Fibroblast of lung (primary cell): ENCODE data around the gene KIAA1549. TPM values are rescaled to one million over a fixed set of nuclear protein-coding genes. Genes with fewer than 3 reads are reported as not detected.

Experiments used
- DNase-seq, 2 donors: peaks; one replicate each; pipeline versions ENCODE4 v3.0.0 to v3.0.0-alpha.2; 2010; ENCODE audit warnings: low read depth in 2 of 2
- H2AFZ ChIP-seq: 2 replicates; pipeline ENCODE4 v1.5.1; 2012; ENCODE audit warnings: low read length, control low read depth, inconsistent platforms
- H3K27ac ChIP-seq: 2 replicates; pipeline ENCODE4 v1.5.1; 2011; ENCODE audit warnings: low read length, control low read depth; ENCODE audit not compliant: insufficient read depth
- H3K27me3 ChIP-seq: 2 replicates; pipeline ENCODE4 v1.5.1; 2011; ENCODE audit warnings: mild to moderate bottlenecking, low read length; ENCODE audit not compliant: control insufficient read depth, insufficient read depth
- H3K36me3 ChIP-seq: 2 replicates; pipeline ENCODE4 v1.5.1; 2011; ENCODE audit warnings: low read length; ENCODE audit not compliant: control insufficient read depth, insufficient read depth
- H3K4me1 ChIP-seq: 2 replicates; pipeline ENCODE4 v1.5.1; 2011; ENCODE audit warnings: low read length; ENCODE audit not compliant: control insufficient read depth, insufficient read depth; ENCODE audit errors: extremely low read depth
- H3K4me2 ChIP-seq: 2 replicates; pipeline ENCODE4 v1.5.1; 2011; ENCODE audit warnings: low read length, control low read depth; ENCODE audit not compliant: insufficient read depth; ENCODE audit errors: extremely low read depth
- H3K4me3 ChIP-seq, 4 experiments: fragments of 200-600 bp in 1 of 4; sonication (generic) in 1 of 4; replicated peaks in 1 of 4; 2 replicates each; pipeline ENCODE4 v1.5.1; 2011 to 2016; ENCODE audit warnings: low read length in 4 of 4, low read depth in 3 of 4, mild to moderate bottlenecking in 3 of 4, control low read depth in 2 of 4, inconsistent platforms in 1 of 4, mixed read lengths in 1 of 4; ENCODE audit not compliant: insufficient read depth in 1 of 4; ENCODE audit errors: control extremely low read depth in 1 of 4
- H3K79me2 ChIP-seq: 2 replicates; pipeline ENCODE4 v1.5.1; 2012; ENCODE audit warnings: mild to moderate bottlenecking, low read length, inconsistent platforms; ENCODE audit not compliant: control insufficient read depth, insufficient read depth
- H3K9ac ChIP-seq: 2 replicates; pipeline ENCODE4 v1.5.1; 2011; ENCODE audit warnings: mild to moderate bottlenecking, low read length, control low read depth; ENCODE audit not compliant: insufficient read depth
- H3K9me3 ChIP-seq: 2 replicates; pipeline ENCODE4 v1.5.1; 2012; ENCODE audit warnings: low read depth, low read length; ENCODE audit not compliant: control insufficient read depth, insufficient read depth
- H4K20me1 ChIP-seq: 2 replicates; pipeline ENCODE4 v1.5.1; 2011; ENCODE audit warnings: low read length; ENCODE audit not compliant: control insufficient read depth, insufficient read depth; ENCODE audit errors: extremely low read depth
- CTCF ChIP-seq, 2 donors: IDR thresholded peaks in 1 of 2; conservative IDR thresholded peaks in 1 of 2; 1 replicate in 1 of 2; 2 replicates in 1 of 2; pipeline ENCODE4 v1.5.1; 2011 to 2012; ENCODE audit warnings: low read length in 2 of 2, control low read depth in 1 of 2, inconsistent platforms in 1 of 2, low read depth in 1 of 2, mild to moderate bottlenecking in 1 of 2
- EZH2 ChIP-seq: IDR thresholded peaks from 2 replicates; pipeline ENCODE4 v1.5.1; 2012; ENCODE audit warnings: low read length, control low read depth, mild to moderate bottlenecking; ENCODE audit errors: missing control alignments
- polyA plus RNA-seq, 2 donors: library from polyadenylated mRNA; depleted of rRNA in 1 of 2; stranded (reverse) in 1 of 2; unstranded in 1 of 2; fragments of >200 nt; gene quantifications; 2 replicates each; pipeline ENCODE4 v1.2.1, GENCODE V29; 2011 to 2012; ENCODE audit warnings: missing spikeins in 1 of 2
- total RNA-seq: library from RNA; depleted of rRNA; stranded (reverse); fragments of >200 nt; gene quantifications from 2 replicates; pipeline ENCODE4 v1.2.1, GENCODE V29; 2014

The KIAA1549 gene
- total and polyA plus RNA-seq, 2 donors (not counting 1 experiment from before 2014, with no cell fraction given): 0.48 to 0.66 TPM

GRCh38 chr7:138957217-138957616 is 24.0 kb downstream of the KIAA1549 start:
- TF ChIP-seq EZH2 (no peak), CTCF (conservative IDR thresholded peaks at IDR 0.05 in 1 of 2, IDR thresholded peaks at IDR 0.05 in 1 of 2; ENCODE audit: low read depth in 1 of 2, low read length in 2 of 2) (no peak)
- no peaks in the 10 kb centered on the region for H3K79me2 ChIP-seq

GRCh38 chr7:138954545-138955475 is 26.4 kb downstream of the KIAA1549 start:
- H3K79me2 ChIP-seq: no peaks in the 10 kb centered on the region
- no peak overlapping the region for H2AFZ ChIP-seq
- no peaks in the 10 kb centered on the region for H3K36me3 ChIP-seq
- H3K27me3 ChIP-seq: no peaks in the 10 kb centered on the region
- no peak overlapping the region for H3K4me2 ChIP-seq
- no peaks in the 10 kb centered on the region for H4K20me1 ChIP-seq
- DNase-seq: no peak
- no peak overlapping the region for H3K9ac ChIP-seq
- no peaks in the 10 kb centered on the region for H3K4me1 ChIP-seq
- H3K4me3 ChIP-seq: no peak overlapping the region
- TF ChIP-seq CTCF (conservative IDR thresholded peaks at IDR 0.05 in 1 of 2, IDR thresholded peaks at IDR 0.05 in 1 of 2; ENCODE audit: low read depth in 1 of 2, low read length in 2 of 2) (no peak), EZH2 (no peak)
- no peaks in the 10 kb centered on the region for H3K9me3 ChIP-seq
- no peak overlapping the region for H3K27ac ChIP-seq

More at GRCh38 chr7:138957217-138957616, 24.0 kb downstream of the KIAA1549 start:
- H2AFZ ChIP-seq: no peak overlapping the region
- no peaks in the 10 kb centered on the region for H4K20me1 ChIP-seq
- no peaks in the 10 kb centered on the region for H3K36me3 ChIP-seq
- H3K4me1 ChIP-seq: no peaks in the 10 kb centered on the region
- H3K27ac ChIP-seq: no peak overlapping the region
- no peak overlapping the region for H3K9ac ChIP-seq
- no peak overlapping the region for H3K4me2 ChIP-seq
- H3K27me3 ChIP-seq: no peaks in the 10 kb centered on the region
- no peak overlapping the region for H3K4me3 ChIP-seq
- no peak for DNase-seq
- no peaks in the 10 kb centered on the region for H3K9me3 ChIP-seq

DNA sequence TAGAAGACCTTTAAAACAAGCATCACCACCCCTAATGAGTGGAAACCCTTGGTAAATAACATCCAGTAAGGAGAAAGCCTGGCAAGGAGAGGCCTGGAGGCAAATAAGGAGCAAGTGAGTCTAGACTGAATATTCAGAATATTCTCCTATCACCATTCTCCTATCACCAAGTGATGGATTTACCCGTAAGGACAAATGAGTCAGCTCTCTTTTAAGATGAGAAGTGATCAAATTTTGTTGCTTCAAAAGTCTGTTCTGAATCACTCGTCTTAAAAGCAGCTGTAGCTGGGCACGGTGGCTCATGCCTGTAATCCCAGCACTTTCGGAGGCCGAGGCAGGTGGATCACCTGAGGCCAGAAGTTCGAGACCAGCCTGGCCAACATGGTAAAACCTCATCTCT is 28.4 kb downstream of the KIAA1549 start:
- no peak overlapping the region for H3K27ac ChIP-seq
- no peaks in the 10 kb centered on the region for H3K4me1 ChIP-seq
- no peak overlapping the region for H3K9ac ChIP-seq
- no peak for DNase-seq
- no peaks in the 10 kb centered on the region for H3K79me2 ChIP-seq
- H3K9me3 ChIP-seq: no peaks in the 10 kb centered on the region
- no peaks in the 10 kb centered on the region for H4K20me1 ChIP-seq
- H2AFZ ChIP-seq: no peak overlapping the region
- TF ChIP-seq EZH2: no peak
- no peak for TF ChIP-seq CTCF (conservative IDR thresholded peaks at IDR 0.05 in 1 of 2, IDR thresholded peaks at IDR 0.05 in 1 of 2; ENCODE audit: low read depth in 1 of 2, low read length in 2 of 2)
- no peaks in the 10 kb centered on the region for H3K36me3 ChIP-seq
- H3K27me3 ChIP-seq: no peaks in the 10 kb centered on the region
- no peak overlapping the region for H3K4me2 ChIP-seq
- no peak overlapping the region for H3K4me3 ChIP-seq
